ENCODE data around the gene TNS1.

GRCh38 chr2:217826991-217827390, 175.8 kb downstream of the TNS1 start:
- TF ChIP-seq CTCF (conservative IDR thresholded peaks at IDR 0.05; ENCODE audit: low read depth, low read length), result no peak
- no peak for TF ChIP-seq EZH2 (IDR thresholded peaks at IDR 0.05; ENCODE audit: low read length, unreplicated experiment)
